Measurements from ENCODE around the gene NOS1. TPM values are rescaled to one million over a fixed set of nuclear protein-coding genes. Genes with fewer than 3 reads are reported as not detected.

NOS1 gene
- total RNA-seq, 1 experiment from 2014 or later, result 2.3 TPM

- Histone ChIP-seq H4K8ac (replicated peaks; ENCODE audit: insufficient read length, low read depth, low read length) (no peak overlapping the region), H2BK120ac (ENCODE audit: low read depth, low read length, poor library complexity, severe bottlenecking) (no peak overlapping the region), H2AFZ (ENCODE audit: low read length) (no peak overlapping the region), H4K20me1 (ENCODE audit: control insufficient read depth, insufficient read depth, insufficient read length) (no peaks in the 10 kb centered on the region), H3K9ac (ENCODE audit: extremely low read depth, insufficient read length, low read length) (no peak overlapping the region), H3K27ac (ENCODE audit: insufficient read length, low read depth, low read length) (no peak overlapping the region), H3K14ac (ENCODE audit: insufficient read depth, low read length) (no peak overlapping the region; the same call in 1 of the 2 replicates), H3K23me2 (ENCODE audit: insufficient read length, low read depth, low read length, poor library complexity, severe bottlenecking) (no peaks in the 10 kb centered on the region), H4K5ac (ENCODE audit: insufficient read length, low read depth, low read length) (no peak overlapping the region), H3K23ac (ENCODE audit: insufficient read length, low read depth, low read length) (no peak overlapping the region), H3K79me2 (ENCODE audit: insufficient read depth, low read length) (no peaks in the 10 kb centered on the region), H3K4me1 (ENCODE audit: insufficient read depth, low read length) (no peaks in the 10 kb centered on the region; the same call in 1 of the 2 replicates), H2BK12ac (ENCODE audit: insufficient read length, low read depth, low read length) (no peak overlapping the region), H3K4ac (ENCODE audit: low read depth, low read length) (no peak overlapping the region), H3K4me2 (ENCODE audit: insufficient read depth, insufficient read length, low read length) (no peak overlapping the region), H3K9me3 (ENCODE audit: control insufficient read depth, low read depth, low read length) (no peaks in the 10 kb centered on the region), H4K91ac (ENCODE audit: insufficient read length, low read depth, low read length) (no peak overlapping the region), H2BK15ac (ENCODE audit: low read depth, low read length) (no peak overlapping the region), H2BK20ac (ENCODE audit: low read depth, low read length, poor library complexity, severe bottlenecking) (no peak overlapping the region), H3T11ph (ENCODE audit: low read length) (no peak overlapping the region), H3K27me3 (ENCODE audit: insufficient read depth, low read length) (no peaks in the 10 kb centered on the region), H3K79me1 (ENCODE audit: insufficient read depth, low read depth, low read length, poor library complexity, severe bottlenecking) (no peaks in the 10 kb centered on the region), H3K18ac (ENCODE audit: insufficient read length, low read depth, low read length) (no peak overlapping the region), H2AK5ac (ENCODE audit: insufficient read length, low read length) (no peak overlapping the region), H2BK5ac (ENCODE audit: insufficient read length, low read length) (no peak overlapping the region), H3K56ac (ENCODE audit: insufficient read length, low read depth, low read length) (no peak overlapping the region)
- WGBS (ENCODE audit: extremely low coverage, insufficient read length, low lambda C conversion rate), result no CpG with 5 or more reads among the region's 16 CpGs
- Mint-ChIP-seq H3K4me3 (no peak overlapping the region), H3K27me3 (ENCODE audit: low read depth) (peaks cover 8% of the 10 kb centered on the region), H3K4me1 (peaks cover 12 to 28% of the 10 kb centered on the region in 2 experiments), H3K36me3 (ENCODE audit: insufficient read depth in 1 of 3, low read depth in 3 of 3) (no peaks in the 10 kb centered on the region), H3K27ac (no peak overlapping the region), H3K9me3 (no peaks in the 10 kb centered on the region)
- no peak for DNase-seq
- TF ChIP-seq CTCF (conservative IDR thresholded peaks at IDR 0.05), result no peak
These were observed 153.2 kb downstream of the NOS1 start for GRCh38 chr12:117208206-117208605.
